Fibroblast of mammary gland (primary cell): ENCODE measurements around the gene AP1S2.

Experiments used
- DNase-seq: peaks from one replicate; pipeline ENCODE4 v3.0.0-alpha.2; 2010; ENCODE audit warnings: low read depth
- H3K4me3 ChIP-seq: 2 replicates; pipeline ENCODE4 v1.5.1; 2011; ENCODE audit warnings: low read depth, mild to moderate bottlenecking, low read length, moderate library complexity; ENCODE audit not compliant: control insufficient read depth
- CTCF ChIP-seq: conservative IDR thresholded peaks from 2 replicates; pipeline ENCODE4 v1.5.1; 2011; ENCODE audit warnings: low read depth, low read length, inconsistent platforms; ENCODE audit not compliant: control insufficient read depth, insufficient read depth

AP1S2 gene

GRCh38 chrX:15797707-15798106 is 56.9 kb downstream of the AP1S2 start:
- DNase-seq = no peak
- H3K4me3 ChIP-seq = no peak overlapping the region
- no peak for TF ChIP-seq CTCF

- DNase-seq = peak; percentile 21
- H3K4me3 ChIP-seq = peak overlapping the region; percentile 94
- TF ChIP-seq CTCF = no peak
Measured at GRCh38 chrX:15790769-15791290, 63.8 kb downstream of the AP1S2 start.

- TF ChIP-seq CTCF = no peak
- peak; percentile 74 for DNase-seq
- peak within 1 kb of the TSS; percentile 94 for H3K4me3 ChIP-seq
Measured at GRCh38 chrX:15789979-15790768, 64.4 kb downstream of the AP1S2 start, which contains the start of gene ZRSR2. Gene ZRSR2, plus strand, starts transcription at chrX:15790484. Its CDS starts 12 bp downstream, at chrX:15790496.

- no peak overlapping the region for H3K4me3 ChIP-seq
- no peak for DNase-seq
- TF ChIP-seq CTCF = no peak
Measured at GRCh38 chrX:15786915-15787314, 67.7 kb downstream of the AP1S2 start.

GRCh38 chrX:15785176-15785750 is 69.3 kb downstream of the AP1S2 start:
- no peak overlapping the region for H3K4me3 ChIP-seq
- no peak for TF ChIP-seq CTCF
- no peak for DNase-seq

- DNase-seq = no peak
- no peak overlapping the region for H3K4me3 ChIP-seq
- TF ChIP-seq CTCF = no peak
Measured at GRCh38 chrX:15781961-15782699, 72.5 kb downstream of the AP1S2 start.
